Measurements from ENCODE around the gene ADGB.

Gene ADGB

DNA sequence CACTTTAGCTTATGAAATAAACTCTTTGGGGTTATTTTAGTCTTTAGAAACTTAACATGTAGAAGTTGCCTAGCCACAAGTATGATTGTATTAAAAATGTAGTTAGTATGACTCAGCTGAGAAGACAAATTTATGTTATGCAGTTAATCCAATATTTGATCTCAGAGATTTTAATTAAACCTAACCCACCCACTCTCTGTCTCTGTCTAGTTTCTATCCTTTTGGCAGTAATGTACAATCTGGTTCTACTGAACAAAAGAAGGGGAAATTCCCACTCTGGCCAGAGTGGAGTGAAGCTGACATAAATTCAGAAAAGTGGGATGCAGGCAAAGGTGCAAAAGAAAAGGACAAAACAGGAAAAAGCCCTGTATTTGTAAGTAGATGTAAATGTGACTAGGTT is 36.4 kb downstream of the ADGB start:
- no peak for DNase-seq

DNA sequence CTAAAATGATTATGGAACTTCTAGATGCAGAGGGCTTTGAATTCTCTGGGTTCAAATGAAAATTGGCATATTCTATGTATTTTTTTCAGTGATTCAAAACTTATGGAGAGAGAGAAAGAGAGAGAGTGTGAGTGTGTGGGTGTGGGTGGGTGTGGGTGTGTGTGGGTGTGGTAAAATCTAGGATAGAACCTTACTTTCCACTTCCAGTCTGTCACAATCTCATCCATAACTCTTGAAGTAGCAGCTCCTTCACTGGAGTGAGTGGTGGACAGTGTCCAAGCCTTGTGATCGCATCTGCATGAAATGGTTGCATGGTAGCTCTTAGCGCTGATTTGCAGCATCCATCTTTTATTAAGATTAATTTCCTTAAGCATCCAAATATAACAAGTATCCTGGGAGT is 37.7 kb downstream of the ADGB start:
- DNase-seq: no peak

DNA sequence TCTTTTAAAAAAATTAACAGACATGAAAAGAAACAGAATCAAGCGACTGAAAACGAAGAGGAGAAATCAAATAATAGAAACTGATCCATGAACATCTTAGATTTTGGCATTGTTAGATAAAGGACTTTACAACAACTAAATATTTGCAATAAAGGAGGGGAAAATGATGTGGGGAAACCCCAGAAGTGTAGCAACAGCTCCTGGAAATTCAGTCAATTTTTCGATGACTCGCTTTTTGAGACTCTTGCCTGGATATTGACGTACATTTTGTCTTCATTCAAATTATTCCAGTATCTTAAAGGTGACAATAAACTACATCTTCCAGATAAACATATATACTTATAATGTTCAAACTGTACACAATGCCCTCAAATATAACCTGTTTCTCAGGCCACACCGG is 44.1 kb downstream of the ADGB start:
- no peak for DNase-seq

DNA sequence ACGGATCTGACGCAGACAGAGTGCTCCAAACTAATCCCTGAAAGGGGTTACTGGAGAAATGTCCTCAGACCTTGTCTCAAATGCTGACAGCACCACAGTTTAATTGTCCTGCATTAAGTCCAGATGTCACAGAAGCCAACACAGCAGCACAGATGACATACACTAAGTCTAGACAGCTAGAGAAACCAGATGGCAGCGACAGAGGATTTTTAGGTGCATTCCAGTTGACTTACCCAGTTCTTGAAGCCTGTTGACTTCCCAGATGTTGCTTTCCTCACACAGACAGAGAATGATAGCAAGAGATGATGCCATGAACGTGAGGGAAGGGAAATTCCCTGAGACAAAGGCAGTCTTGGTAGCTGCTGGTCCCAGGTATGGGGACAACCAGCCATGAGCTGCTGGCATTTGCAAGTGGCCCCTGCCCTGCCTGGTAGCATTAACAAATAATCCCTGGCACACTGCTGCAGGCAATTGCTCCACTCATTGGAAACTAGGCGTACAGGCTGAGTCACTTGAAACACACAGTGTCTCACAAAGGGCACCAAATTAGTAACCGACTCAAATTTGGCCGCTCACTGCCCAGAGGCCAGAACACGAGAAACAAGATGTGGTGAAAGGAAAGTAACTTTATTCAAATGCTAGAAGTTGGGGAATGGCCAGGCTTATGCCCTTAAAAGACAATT is 52.2 kb downstream of the ADGB start:
- DNase-seq: no peak

DNA sequence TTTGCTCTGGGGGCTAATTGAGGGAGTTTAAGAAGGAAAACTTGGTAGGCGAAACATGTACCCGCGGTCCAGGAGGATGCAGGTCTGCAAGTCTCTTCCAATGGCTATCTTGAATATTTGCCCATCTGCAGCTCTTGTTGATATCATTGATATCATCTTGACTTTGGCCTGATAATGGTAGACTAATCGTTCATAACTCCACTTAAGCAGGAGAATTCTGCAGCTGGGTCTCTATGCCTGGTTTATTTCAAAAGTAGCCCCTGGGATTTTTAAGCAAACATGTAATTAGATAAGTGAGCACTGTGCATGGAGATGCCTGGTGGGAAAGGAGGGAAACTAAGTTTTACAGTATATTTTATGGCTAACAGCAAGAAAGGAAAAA is 52.7 kb downstream of the ADGB start:
- DNase-seq: no peak

DNA sequence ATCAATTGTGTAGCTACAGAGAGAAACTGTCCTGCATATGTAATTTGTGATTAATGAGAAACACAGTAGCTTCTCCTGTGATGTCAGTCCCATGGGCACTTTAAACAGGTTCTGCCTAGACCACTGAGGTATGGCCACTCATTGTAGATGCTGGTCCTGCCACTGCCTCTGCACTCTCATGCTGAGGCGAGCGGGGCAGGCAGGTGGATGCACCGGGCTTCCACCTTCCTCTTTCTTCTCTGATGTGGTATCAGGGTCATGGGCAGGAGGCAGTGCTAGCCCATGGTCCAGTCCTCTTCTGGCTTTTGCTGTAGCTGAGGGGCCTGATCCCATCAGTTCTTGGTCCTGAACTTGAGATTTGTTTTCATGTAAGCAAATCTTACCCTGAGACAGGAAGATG is 58.7 kb downstream of the ADGB start:
- no peak for DNase-seq

DNA sequence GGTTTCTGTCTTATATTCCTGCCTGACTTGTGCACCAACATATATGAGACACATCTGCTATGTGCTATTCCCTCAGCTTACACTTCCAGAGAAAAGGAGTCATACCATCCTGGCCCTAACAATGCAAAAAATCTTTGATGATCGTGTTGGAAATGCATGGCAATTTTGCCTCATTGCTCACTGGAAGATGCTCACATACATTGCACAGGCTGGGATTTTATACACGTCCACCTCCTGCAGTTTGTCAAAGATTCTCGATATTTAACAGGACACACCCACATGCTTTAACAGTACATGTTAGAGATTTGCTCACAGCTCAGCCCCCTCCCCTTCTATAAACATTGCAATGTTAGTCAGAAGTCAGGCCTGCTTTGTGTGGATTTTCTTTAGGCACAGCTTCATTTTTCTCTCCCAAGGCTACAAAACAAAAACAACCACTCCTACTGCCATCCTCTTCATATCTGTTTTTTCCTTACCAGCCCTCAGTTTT is 66.1 kb downstream of the ADGB start:
- no peak for DNase-seq

DNA sequence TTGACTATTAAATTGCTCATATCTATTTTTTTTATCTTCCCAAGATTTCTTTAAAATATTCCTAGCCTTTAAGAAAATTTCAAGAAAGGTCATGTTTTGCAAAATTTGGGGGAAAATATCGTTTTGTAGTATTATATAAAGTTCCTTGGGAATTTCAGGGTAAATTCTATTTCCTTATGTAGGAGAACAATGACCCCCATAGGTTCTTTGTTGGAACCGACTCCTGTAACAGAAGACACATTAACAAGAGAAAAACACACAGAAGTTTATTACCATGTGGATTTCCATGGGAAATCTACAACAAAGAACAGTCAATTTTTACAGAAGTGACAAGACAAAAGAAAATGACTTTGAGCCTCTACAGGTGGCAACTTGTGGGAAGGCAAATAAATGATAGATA is 68.1 kb downstream of the ADGB start:
- DNase-seq: no peak

DNA sequence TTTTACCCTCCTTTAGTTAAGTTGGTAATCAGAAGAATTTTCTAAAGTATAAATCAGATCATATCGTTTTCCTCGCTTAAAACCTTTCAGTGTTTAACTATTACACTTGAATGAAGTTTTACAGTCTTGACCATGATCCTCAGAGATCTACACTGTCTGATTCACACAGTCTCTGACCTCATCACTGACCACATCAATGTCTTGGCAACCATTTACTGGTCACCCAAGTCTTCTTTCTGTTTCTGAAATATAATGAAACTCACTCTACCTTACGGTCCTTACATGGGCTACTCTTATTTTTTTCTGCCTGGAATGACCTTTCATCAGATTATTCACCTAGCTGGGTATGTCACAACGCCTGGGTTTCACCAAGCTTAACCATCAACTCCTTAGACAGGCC is 71.4 kb downstream of the ADGB start:
- no peak for DNase-seq

DNA sequence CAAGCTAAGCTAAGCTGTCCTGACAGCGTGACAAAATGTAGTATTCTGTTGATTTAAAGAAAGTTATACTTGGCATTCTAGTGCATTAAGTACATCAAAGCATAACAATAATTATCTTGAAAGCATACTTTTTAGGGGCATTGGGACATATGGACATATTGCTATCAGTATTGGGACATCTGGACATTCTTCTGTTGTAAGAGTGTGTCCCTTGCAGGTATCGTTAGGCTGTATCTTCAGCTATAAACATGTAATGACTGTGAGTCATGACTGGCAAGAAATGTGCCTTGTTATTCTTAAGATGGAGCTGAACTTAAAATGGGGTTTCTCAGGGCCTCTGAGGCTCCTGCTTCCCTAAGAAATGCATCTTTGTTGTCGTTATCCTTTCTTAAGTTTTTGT is 74.3 kb downstream of the ADGB start:
- DNase-seq: no peak

DNA sequence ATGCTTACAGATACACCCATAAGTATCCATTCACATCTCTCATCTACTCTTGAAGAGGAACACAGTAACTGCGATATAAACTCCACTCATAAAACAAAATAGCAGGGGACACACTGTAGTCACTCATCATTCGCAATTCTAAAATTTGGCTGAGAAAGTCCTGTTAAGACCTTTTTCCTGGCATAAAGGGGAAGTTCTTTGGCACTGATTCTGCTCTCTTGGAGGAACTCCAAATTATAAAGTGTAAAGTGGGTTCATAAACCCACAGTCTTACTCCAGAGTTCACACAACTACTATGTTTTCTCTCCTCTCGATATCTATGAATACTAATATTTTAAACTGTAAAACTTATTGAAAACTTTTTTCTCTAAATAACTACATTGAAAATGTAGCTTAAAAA is 80.6 kb downstream of the ADGB start:
- no peak for DNase-seq

DNA sequence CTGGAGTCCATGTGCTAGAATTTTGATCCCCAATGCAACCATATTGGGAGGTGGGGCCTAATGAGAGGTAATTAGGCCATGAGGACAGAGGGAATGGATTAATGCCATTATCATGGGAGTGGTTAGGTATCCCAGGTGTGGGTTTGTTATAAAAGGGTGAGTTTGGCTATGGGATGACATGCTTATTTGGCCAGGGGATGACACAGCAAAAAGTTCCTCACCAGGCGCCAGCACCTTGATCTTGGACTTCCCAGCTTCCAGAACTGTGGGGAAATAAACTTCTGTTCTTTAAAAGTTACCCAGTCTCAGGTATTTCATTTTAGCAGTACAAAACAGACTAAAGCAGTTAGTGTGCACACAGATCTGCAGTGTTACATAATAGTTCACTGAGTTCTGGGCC is 84.1 kb downstream of the ADGB start:
- DNase-seq: no peak

DNA sequence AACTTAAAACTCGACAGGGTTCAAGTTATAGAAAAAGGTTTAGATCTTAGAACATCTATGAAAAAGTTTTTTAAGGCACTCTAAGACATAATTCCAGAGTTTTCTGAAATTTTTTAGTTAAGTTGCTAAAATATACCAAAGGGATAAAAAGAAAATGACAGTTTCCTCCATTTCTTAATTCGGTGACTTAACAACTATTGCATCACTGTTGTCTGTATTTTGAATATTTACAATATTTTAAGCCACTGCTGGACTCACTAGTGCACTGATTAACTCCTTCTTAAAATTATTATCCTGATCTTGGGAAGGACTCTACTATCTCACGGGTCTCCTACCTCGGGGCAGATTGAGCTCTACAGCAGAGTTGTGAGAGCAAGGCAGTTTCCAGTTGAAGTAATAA is 91.0 kb downstream of the ADGB start:
- DNase-seq: no peak

DNA sequence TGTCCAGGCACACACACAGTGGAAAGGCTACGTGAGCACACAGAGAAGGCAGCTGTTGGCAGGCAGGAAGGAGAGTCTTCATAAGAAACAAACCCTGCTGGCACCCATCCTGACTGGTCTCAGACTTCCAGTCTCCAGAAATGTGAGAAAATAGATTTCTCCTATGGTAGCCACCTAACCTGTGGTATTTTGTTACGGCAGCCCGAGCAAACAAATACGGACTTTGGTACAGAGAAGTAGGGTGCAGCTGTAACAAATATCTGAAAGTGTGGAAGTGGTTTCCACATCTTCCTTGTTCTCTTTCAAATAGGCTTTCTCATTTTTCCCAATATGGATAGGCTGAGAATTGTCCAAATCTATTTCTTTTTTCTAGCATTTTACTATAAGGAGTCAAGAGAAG is 94.6 kb downstream of the ADGB start:
- DNase-seq: no peak

DNA sequence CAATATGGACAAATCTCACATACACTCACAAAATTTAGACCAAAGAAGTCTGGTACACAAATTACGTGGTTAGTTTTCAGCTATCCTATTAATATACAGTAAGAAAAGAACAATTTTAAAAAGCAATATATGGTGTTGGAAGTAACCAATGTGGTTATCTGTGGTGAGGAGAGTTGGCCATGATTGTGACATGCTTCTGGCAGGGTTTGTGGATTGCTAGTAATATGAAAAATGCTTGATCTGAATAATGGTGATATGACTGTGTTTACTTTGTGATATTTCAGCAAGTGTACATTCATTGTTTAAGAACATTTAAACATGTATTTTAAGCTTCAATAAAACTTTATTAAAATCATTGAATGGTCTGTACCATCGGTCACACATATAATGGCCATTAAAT is 99.1 kb downstream of the ADGB start:
- DNase-seq: no peak

DNA sequence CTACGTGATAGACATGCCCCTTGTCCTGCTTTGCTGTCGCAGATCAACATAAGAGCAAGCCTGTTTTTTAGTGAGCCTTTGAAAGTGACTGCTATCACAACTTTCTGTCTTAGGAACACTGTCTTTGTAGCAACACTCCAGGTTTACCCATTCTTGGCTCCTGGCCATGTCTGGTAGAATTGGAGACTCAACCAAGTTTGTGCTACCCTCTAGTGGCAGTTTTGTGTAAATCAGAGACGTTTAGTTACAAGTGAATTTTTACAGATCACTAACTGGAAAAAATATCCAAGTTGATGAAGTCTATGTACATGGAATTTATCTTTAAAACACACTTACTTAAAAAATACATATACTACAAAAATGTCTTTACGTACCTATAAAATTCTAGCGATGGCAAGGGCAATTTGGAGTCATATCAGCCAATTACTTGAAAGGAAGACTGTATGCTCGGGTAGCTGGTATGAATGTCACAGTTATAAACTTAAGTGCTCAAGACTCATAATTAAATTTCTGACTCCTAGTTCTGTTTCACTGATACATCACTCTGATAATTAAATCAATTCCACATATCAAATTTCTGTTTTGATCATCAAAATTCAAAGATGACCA is 101.4 kb downstream of the ADGB start:
- DNase-seq: peak; percentile 47

DNA sequence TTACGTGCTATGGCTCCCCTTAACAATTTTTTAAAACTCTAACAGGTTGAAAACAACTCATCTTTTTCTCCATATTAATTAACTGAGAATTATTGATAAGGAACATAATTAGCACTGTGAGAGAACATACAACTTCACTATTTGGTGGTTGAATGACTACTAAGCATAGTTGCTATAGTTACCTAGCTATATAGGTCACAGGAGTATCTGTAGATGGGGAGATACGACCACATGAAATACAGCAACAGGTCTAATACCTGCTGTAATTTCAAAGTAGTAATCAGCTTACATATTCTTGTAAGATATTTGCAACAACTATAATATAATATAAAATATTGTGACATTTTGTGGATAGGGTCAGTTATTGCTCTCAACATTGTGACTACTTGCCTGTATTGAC is 102.9 kb downstream of the ADGB start:
- DNase-seq: no peak

DNA sequence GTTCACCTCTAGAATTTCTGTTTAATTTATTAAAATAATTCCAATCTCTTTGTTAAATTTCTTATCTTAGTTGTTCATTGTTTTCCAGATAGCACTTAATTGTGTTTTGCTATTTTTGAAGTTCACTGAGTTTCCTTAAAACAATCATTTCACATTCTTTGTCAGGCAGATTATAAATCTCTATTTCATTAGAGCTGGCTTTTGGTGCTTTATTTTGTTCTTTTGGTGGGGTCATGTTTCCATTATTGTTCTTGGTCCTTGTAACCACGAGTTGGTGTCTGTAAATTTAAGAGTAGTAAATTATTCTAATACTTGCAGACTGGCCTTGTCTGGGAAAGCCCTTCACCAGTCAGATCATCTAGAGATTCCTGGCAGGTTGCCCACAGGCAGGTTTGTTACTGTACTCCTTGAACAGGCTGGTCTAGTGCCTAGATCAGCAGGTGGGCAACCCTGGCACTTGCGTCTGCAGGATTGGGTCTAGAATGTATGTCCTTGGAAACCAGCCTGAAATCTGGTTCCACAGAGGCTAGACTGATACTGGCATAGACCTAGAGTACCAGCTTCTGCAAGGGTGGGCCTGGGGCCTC is 110.4 kb downstream of the ADGB start:
- DNase-seq: no peak

DNA sequence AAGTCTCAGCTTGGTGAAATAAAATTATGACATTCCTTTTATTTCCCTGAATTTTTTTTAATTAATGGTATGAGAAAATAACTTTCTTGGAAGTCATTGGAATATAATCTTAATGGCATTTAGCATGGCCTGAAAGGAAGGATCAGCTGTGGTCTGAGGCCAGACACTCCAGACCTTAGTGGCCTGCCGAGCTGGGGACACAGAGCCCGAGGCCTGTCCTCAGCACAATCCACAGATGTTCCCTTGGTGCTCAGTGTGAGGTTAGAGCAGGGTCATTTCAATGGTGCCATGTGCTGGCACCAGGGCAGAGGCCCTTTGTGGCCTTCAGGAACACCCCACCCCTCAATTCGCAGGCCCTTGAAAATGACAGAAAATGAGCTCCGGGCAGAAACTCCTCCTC is 120.6 kb downstream of the ADGB start:
- no peak for DNase-seq

DNA sequence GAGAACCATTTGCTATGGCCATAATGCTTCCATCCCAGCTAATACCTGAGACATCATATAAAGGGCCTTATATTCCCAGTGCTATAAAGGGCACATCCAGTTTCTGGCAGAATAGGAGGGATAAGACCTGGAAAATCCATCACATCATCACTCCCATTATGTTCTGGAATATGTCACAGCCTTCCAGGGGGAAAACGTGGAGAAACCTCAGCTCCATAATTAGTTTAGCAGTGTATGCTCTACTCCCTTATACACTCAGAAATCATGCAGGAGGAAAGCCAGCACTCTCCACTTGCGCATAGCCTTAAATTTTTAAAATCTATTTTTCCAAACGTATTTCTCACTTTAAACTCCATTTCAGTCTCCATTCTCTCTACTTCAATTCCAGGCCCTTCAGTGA is 140.9 kb downstream of the ADGB start:
- DNase-seq: no peak

DNA sequence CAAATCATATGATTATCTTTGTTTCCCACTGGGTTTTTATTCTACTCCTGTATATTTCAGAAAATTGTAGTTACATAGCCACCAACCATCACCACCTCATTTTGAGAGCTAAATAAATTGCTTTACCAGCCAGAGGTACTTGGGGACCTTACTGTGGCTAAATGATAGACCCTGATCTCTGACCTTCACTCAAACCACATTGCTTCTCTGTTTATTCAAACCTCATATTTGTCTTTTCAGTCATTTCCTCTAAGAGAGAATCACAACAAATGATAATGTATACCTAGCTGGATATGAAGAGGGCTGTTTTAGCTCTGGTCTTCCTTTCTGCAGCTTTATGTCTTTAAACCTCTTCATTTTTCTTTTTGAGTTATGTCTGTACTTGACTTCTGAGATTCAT is 142.8 kb downstream of the ADGB start:
- no peak for DNase-seq

DNA sequence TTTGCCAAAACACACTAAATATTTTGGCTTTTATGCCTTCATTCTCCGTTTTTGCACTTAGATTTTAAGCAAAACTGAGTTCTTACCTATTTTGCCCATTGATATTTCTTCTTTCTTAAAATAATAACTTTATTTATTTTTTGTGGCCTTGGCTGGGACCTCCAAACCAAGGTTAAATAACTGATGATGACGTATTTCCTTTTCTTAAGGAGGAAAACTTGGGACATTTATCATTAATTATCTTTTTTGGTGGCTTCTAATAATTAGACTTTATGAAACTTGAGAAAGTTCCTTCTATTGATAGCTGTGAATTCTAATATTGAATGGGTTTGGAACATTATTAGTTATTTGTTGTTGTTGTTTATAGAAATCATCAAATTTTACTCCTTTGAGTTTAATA is 154.5 kb downstream of the ADGB start:
- DNase-seq: no peak

DNA sequence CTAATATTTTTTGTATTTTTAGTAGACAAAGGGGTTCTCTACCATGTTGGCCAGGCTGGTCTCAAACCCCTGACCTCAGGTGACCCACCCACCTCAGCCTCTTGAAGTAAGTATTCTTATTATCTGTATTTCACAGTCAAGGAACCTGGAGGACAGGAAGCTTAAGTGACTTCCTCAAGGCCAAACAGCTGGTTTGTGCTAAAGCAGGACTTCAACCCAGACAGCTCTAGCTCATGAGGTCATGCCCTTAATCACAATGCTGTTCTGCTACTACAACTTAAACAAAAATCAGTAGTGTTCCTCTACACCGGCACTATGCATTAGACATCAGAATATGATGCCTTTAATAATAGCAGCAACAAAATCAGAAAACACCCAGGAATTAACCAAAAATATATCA is 168.9 kb downstream of the ADGB start:
- no peak for DNase-seq

DNA sequence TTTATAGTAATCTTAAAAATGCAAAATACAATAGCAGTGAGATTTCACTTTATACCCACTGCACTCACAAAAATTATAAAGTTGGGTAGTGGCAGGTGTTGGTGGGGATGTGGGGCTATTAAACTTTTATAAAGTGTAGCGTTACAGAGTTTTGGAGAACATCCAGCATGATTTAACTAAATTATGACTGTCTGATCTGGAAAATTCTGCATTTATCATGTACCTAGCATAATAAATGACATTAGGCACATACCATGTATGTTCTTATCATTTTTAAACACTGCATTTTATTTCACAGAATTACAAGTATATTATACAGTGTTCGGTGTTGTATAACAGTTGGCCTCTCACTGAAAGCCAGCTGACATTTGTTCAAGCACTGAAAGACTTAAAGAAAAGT is 169.9 kb downstream of the ADGB start:
- no peak for DNase-seq

All from NCI-H510A treated with DMSO at 0.1 percent for 48 hours (cell line).